ENCODE measurements around the gene MUS81.
A peak's percentile ranks its signal among the peaks of the same experiment; 100 is the strongest.
"Not testable (repeated sequence)": the region's sequence is repeated elsewhere in the genome, so short reads cannot be mapped to it uniquely, and the experiment has no call there.

Gene MUS81

DNA sequence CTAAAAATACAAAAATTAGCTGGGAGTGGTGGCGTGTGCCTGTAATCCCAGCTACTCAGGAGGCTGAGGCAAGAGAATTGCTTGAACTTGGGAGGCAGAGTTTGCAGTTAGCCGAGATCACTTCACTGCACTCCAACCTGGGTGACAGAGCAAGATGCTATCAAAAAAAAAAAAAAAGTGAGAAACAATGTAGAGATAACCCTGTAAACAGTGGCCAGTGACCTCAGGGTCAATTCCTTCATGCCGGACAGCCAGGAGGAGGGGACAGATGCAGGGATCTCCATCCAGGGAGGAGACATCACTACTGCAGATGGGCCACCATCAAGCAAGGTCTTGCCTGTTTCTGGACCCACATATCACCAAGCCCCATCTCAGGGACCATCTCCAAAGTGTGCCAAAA lies 12.5 kb upstream of the MUS81 start:
- Histone ChIP-seq H3K36me3 (ENCODE audit: control insufficient read depth in 2 of 2, insufficient read depth in 2 of 2, low read length in 2 of 2) (peaks cover 15 to 22% of the 10 kb centered on the region in 2 donors), H3K4me3 (ENCODE audit: low read length in 2 of 2) (no peak overlapping the region), H3K9me3 (ENCODE audit: control insufficient read depth in 2 of 2, low read length in 2 of 2) (no peaks in the 10 kb centered on the region), H3K27me3 (ENCODE audit: control insufficient read depth in 2 of 2, insufficient read depth in 2 of 2, low read length in 2 of 2) (no peaks in the 10 kb centered on the region), H3K27ac (ENCODE audit: low read depth in 2 of 2, low read length in 2 of 2) (no peak overlapping the region), H3K9ac (ENCODE audit: low read depth in 1 of 2, low read length in 2 of 2) (no peak overlapping the region), H3K4me1 (ENCODE audit: control insufficient read depth in 2 of 2, insufficient read depth in 2 of 2, low read length in 2 of 2) (peaks cover 11 to 17% of the 10 kb centered on the region in 2 donors)

DNA sequence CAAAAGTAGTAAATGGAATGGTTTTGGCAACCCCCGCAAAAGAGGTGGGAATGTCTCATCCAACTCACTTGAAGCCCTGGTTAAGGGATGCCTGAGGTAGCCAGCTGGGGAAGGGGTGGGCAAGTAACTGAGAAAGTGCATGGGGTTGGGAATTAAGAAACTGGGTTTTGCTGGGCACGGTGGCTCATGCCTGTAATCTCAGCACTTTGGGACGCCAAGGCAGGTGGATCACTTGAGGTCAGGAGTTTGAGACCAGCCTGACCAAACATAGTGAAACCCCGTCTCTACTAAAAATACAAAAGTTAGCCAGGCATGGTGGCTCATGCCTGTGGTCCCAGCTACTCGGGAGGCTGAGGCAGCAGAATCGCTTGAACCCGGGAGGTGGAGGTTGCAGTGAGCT lies 11.5 kb upstream of the MUS81 start:
- Histone ChIP-seq H3K36me3 (ENCODE audit: control insufficient read depth in 2 of 2, insufficient read depth in 2 of 2, low read length in 2 of 2) (peaks cover 22 to 31% of the 10 kb centered on the region in 2 donors), H3K4me1 (ENCODE audit: control insufficient read depth in 2 of 2, insufficient read depth in 2 of 2, low read length in 2 of 2) (peaks cover 21 to 27% of the 10 kb centered on the region in 2 donors)
- not testable (repeated sequence) for H3K9me3 ChIP-seq (ENCODE audit: control insufficient read depth in 2 of 2, low read length in 2 of 2); H3K9ac ChIP-seq (ENCODE audit: low read depth in 1 of 2, low read length in 2 of 2); H3K27ac ChIP-seq (ENCODE audit: low read depth in 2 of 2, low read length in 2 of 2); H3K27me3 ChIP-seq (ENCODE audit: control insufficient read depth in 2 of 2, insufficient read depth in 2 of 2, low read length in 2 of 2); H3K4me3 ChIP-seq (ENCODE audit: low read length in 2 of 2)

DNA sequence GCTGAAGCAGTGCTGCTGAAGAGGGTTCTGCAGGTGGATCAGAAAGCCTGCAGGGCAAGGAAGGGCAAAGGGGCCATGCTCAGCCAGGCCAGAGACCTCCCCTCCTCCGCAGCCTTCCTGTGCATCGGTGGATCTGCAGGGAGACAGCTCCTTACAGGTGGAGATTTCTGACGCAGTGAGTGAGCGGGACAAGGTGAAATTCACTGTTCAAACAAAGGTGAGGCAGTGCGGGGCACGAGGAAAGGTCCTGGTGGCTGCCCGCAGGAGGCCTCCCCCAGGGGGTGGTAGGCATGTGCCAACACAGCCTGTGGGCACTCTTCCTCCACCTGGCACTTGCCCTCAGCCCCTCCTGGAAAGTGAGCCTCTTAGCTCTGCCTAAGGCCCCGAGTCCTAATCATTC lies 10.9 kb upstream of the MUS81 start:
- no peaks in the 10 kb centered on the region for H3K9me3 ChIP-seq (ENCODE audit: control insufficient read depth in 2 of 2, low read length in 2 of 2)
- H3K4me3 ChIP-seq (ENCODE audit: low read length in 2 of 2), result no peak overlapping the region

DNA sequence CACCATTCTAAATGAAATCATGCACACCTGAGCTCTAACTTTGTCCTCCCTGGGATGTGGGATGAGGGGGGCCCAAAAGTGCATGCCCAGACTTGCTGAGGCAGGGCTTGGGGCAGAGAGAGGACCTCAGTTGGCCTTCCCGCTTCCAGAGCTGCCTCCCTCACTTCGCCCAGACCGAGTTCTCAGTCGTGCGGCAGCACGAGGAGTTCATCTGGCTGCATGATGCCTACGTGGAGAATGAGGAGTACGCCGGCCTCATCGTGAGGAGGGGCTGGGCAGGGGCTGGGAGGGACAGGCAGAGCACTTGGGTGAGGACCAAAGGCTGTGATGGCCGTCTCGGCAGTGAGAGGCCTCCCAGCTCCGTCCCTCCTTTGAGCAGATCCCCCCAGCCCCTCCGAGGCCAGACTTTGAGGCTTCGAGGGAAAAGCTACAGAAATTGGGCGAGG lies 10.4 kb upstream of the MUS81 start:
- Histone ChIP-seq H3K36me3 (ENCODE audit: control insufficient read depth in 2 of 2, insufficient read depth in 2 of 2, low read length in 2 of 2) (peaks cover 29 to 42% of the 10 kb centered on the region in 2 donors), H3K4me3 (ENCODE audit: low read length in 2 of 2) (no peak overlapping the region), H3K4me1 (ENCODE audit: control insufficient read depth in 2 of 2, insufficient read depth in 2 of 2, low read length in 2 of 2) (peaks cover 31 to 32% of the 10 kb centered on the region in 2 donors), H3K27me3 (ENCODE audit: control insufficient read depth in 2 of 2, insufficient read depth in 2 of 2, low read length in 2 of 2) (no peaks in the 10 kb centered on the region), H3K9me3 (ENCODE audit: control insufficient read depth in 2 of 2, low read length in 2 of 2) (no peaks in the 10 kb centered on the region), H3K9ac (ENCODE audit: low read depth in 1 of 2, low read length in 2 of 2) (no peak overlapping the region), H3K27ac (ENCODE audit: low read depth in 2 of 2, low read length in 2 of 2) (no peak overlapping the region)

More for the DNA sequence above, 10.9 kb upstream of the MUS81 start:
- Histone ChIP-seq H3K27me3 (ENCODE audit: control insufficient read depth in 2 of 2, insufficient read depth in 2 of 2, low read length in 2 of 2) (no peaks in the 10 kb centered on the region), H3K36me3 (ENCODE audit: control insufficient read depth in 2 of 2, insufficient read depth in 2 of 2, low read length in 2 of 2) (peaks cover 25 to 37% of the 10 kb centered on the region in 2 donors), H3K9ac (ENCODE audit: low read depth in 1 of 2, low read length in 2 of 2) (no peak overlapping the region), H3K27ac (ENCODE audit: low read depth in 2 of 2, low read length in 2 of 2) (no peak overlapping the region), H3K4me1 (ENCODE audit: control insufficient read depth in 2 of 2, insufficient read depth in 2 of 2, low read length in 2 of 2) (peaks cover 27 to 31% of the 10 kb centered on the region in 2 donors)

GRCh38 chr11:65850217-65851082 lies 9.8 kb upstream of the MUS81 start:
- Histone ChIP-seq H3K36me3 (ENCODE audit: control insufficient read depth in 2 of 2, insufficient read depth in 2 of 2, low read length in 2 of 2) (peaks cover 35 to 48% of the 10 kb centered on the region in 2 donors), H3K27me3 (ENCODE audit: control insufficient read depth in 2 of 2, insufficient read depth in 2 of 2, low read length in 2 of 2) (no peaks in the 10 kb centered on the region), H3K9me3 (ENCODE audit: control insufficient read depth in 2 of 2, low read length in 2 of 2) (no peaks in the 10 kb centered on the region), H3K4me3 (ENCODE audit: low read length in 2 of 2) (no peak overlapping the region), H3K9ac (ENCODE audit: low read depth in 1 of 2, low read length in 2 of 2) (no peak overlapping the region), H3K27ac (ENCODE audit: low read depth in 2 of 2, low read length in 2 of 2) (no peak overlapping the region), H3K4me1 (ENCODE audit: control insufficient read depth in 2 of 2, insufficient read depth in 2 of 2, low read length in 2 of 2) (peaks cover 38% of the 10 kb centered on the region in 2 donors)

- peaks cover 42 to 55% of the 10 kb centered on the region in 2 donors for H3K36me3 ChIP-seq (ENCODE audit: control insufficient read depth in 2 of 2, insufficient read depth in 2 of 2, low read length in 2 of 2)
- no peaks in the 10 kb centered on the region for H3K27me3 ChIP-seq (ENCODE audit: control insufficient read depth in 2 of 2, insufficient read depth in 2 of 2, low read length in 2 of 2)
- no peak overlapping the region for H3K27ac ChIP-seq (ENCODE audit: low read depth in 2 of 2, low read length in 2 of 2)
- H3K4me1 ChIP-seq (ENCODE audit: control insufficient read depth in 2 of 2, insufficient read depth in 2 of 2, low read length in 2 of 2), result peaks cover 45% of the 10 kb centered on the region in 2 donors
- H3K9ac ChIP-seq (ENCODE audit: low read depth in 1 of 2, low read length in 2 of 2), result no peak overlapping the region
- no peaks in the 10 kb centered on the region for H3K9me3 ChIP-seq (ENCODE audit: control insufficient read depth in 2 of 2, low read length in 2 of 2)
- no peak overlapping the region for H3K4me3 ChIP-seq (ENCODE audit: low read length in 2 of 2)
Observed at GRCh38 chr11:65851083-65851579, 9.1 kb upstream of the MUS81 start.

- Histone ChIP-seq H3K4me1 (ENCODE audit: control insufficient read depth in 2 of 2, insufficient read depth in 2 of 2, low read length in 2 of 2) (peaks cover 51 to 52% of the 10 kb centered on the region in 2 donors), H3K27ac (ENCODE audit: low read depth in 2 of 2, low read length in 2 of 2) (peak overlapping the region; percentile 23 to 88), H3K9me3 (ENCODE audit: control insufficient read depth in 2 of 2, low read length in 2 of 2) (no peaks in the 10 kb centered on the region), H3K36me3 (ENCODE audit: control insufficient read depth in 2 of 2, insufficient read depth in 2 of 2, low read length in 2 of 2) (peaks cover 45 to 61% of the 10 kb centered on the region in 2 donors), H3K4me3 (ENCODE audit: low read length in 2 of 2) (no peak overlapping the region), H3K9ac (ENCODE audit: low read depth in 1 of 2, low read length in 2 of 2) (peak overlapping the region in 1 of 2 donors; percentile 46), H3K27me3 (ENCODE audit: control insufficient read depth in 2 of 2, insufficient read depth in 2 of 2, low read length in 2 of 2) (no peaks in the 10 kb centered on the region)
Observed at GRCh38 chr11:65851811-65852507, 8.3 kb upstream of the MUS81 start.

GRCh38 chr11:65852508-65853245 lies 7.6 kb upstream of the MUS81 start:
- H3K9me3 ChIP-seq (ENCODE audit: control insufficient read depth in 2 of 2, low read length in 2 of 2), result no peaks in the 10 kb centered on the region
- peak overlapping the region; percentile 46 to 58 for H3K4me3 ChIP-seq (ENCODE audit: low read length in 2 of 2)
- H3K9ac ChIP-seq (ENCODE audit: low read depth in 1 of 2, low read length in 2 of 2), result peak overlapping the region; percentile 4 to 46
- H3K36me3 ChIP-seq (ENCODE audit: control insufficient read depth in 2 of 2, insufficient read depth in 2 of 2, low read length in 2 of 2), result peaks cover 45 to 61% of the 10 kb centered on the region in 2 donors
- H3K27ac ChIP-seq (ENCODE audit: low read depth in 2 of 2, low read length in 2 of 2), result peak overlapping the region; percentile 88 to 93
- peaks cover 51 to 52% of the 10 kb centered on the region in 2 donors for H3K4me1 ChIP-seq (ENCODE audit: control insufficient read depth in 2 of 2, insufficient read depth in 2 of 2, low read length in 2 of 2)
- no peaks in the 10 kb centered on the region for H3K27me3 ChIP-seq (ENCODE audit: control insufficient read depth in 2 of 2, insufficient read depth in 2 of 2, low read length in 2 of 2)

DNA sequence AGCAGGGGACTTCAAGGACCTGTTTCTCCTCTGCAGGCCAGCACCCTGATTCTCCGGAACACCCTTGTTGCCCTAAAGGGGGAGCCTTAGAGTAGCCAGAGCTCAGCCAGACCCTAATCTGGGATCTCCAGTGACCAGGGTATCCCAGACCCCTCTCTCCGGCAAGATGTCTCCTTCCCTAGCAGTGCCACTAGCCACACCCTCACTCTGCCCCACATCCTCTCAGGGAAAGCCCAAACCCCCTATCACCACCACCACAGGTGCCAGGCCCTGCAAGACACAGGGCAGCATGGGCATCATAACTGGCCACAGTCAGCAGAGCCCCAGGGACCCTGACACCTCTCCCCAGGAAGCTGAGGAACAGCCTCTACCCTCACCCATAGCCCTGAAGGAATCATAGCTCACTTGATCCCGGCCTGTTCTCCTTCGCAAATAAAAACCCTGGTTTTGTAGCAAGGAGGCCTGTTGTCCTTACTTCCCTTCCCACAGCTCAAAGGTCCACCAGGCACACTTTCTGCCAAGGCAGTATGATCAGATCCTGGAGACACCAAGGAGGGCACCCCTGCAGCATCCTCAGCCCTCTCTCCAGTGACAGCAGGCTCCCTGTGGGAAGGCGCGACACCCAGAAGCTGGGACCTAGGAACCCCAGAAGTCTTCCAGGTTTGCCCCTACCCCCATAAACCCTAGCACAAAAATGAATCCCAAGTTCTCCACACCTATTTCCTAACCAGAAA lies 6.8 kb upstream of the MUS81 start:
- peaks cover 45 to 61% of the 10 kb centered on the region in 2 donors for H3K36me3 ChIP-seq (ENCODE audit: control insufficient read depth in 2 of 2, insufficient read depth in 2 of 2, low read length in 2 of 2)
- H3K27me3 ChIP-seq (ENCODE audit: control insufficient read depth in 2 of 2, insufficient read depth in 2 of 2, low read length in 2 of 2), result no peaks in the 10 kb centered on the region
- H3K27ac ChIP-seq (ENCODE audit: low read depth in 2 of 2, low read length in 2 of 2), result peak overlapping the region; percentile 88 to 93
- peaks cover 51 to 55% of the 10 kb centered on the region in 2 donors for H3K4me1 ChIP-seq (ENCODE audit: control insufficient read depth in 2 of 2, insufficient read depth in 2 of 2, low read length in 2 of 2)
- H3K9ac ChIP-seq (ENCODE audit: low read depth in 1 of 2, low read length in 2 of 2), result peak overlapping the region; percentile 38 to 46
- H3K9me3 ChIP-seq (ENCODE audit: control insufficient read depth in 2 of 2, low read length in 2 of 2), result no peaks in the 10 kb centered on the region
- H3K4me3 ChIP-seq (ENCODE audit: low read length in 2 of 2), result peak overlapping the region; percentile 46 to 58

All from mucosa of rectum (tissue), 2 donors.